Measurements from ENCODE around the gene OR8J3. TPM values are rescaled to one million over a fixed set of nuclear protein-coding genes. Genes with fewer than 3 reads are reported as not detected.

The OR8J3 gene, protein sequence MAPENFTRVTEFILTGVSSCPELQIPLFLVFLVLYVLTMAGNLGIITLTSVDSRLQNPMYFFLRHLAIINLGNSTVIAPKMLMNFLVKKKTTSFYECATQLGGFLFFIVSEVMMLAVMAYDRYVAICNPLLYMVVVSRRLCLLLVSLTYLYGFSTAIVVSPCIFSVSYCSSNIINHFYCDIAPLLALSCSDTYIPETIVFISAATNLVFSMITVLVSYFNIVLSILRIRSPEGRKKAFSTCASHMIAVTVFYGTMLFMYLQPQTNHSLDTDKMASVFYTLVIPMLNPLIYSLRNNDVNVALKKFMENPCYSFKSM
- total RNA-seq = not detected in 2 replicates

GRCh38 chr11:56140151-56140661 is at the start of gene OR8J3:
OR8J3 (minus strand) TSS chr11:56140201; CDS start chr11:56137718, 2,483 bp downstream.

DNA sequence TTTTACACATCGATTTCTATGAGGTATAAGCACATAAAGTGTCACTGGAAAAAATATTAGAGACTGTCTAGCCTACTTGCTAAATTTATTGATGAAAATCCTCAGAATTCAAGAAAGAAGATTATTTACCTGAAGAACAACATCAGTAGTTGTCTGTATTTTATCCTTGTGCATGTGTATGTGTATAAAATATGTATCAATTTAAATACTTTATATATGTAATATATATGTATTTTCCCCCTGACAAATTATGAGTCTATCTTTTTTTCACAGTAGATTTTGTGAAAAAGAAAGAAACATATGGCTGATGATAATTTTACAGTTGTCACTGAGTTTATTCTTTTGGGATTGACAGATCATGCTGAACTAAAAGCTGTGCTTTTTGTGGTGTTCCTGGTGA is 36.3 kb upstream of the OR8J3 start, which contains the start of gene OR5J2:
Gene OR5J2 (plus strand): TSS at position 301 of the 400 bp plus-strand sequence. CDS start 0 bp downstream, at position 301.

GRCh38 chr11:56160217-56160616 is 20.2 kb upstream of the OR8J3 start, which contains the start of gene OR8K5:
OR8K5 (minus strand) TSS chr11:56160317; CDS start chr11:56160317, 0 bp downstream.

DNA sequence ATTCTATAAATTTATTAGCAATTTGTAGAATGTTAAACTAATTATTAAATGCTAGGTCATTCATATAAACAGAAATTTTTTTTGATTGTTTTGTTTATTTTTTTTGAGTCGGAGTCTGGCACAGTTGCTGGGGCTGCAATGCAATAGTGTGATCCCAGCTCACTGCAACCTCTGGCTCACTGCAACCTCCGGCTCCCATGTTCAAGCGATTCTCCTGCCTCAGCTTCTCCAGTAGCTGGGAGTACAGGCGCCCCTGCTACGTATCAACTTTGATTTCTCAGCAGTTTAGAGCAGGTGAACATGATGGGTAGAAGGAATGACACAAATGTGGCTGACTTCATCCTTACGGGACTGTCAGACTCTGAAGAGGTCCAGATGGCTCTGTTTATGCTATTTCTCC is 17.9 kb downstream of the OR8J3 start, which contains the start of gene OR8H3:
Gene OR8H3 (plus strand): TSS at position 301 of the 400 bp plus-strand sequence. CDS start 0 bp downstream, at position 301.

GRCh38 chr11:56103210-56103737 is 36.7 kb downstream of the OR8J3 start, which contains the start of gene OR8H2:
OR8H2 (plus strand) TSS chr11:56103687; CDS start chr11:56105043, 1,356 bp downstream.

GRCh38 chr11:56093008-56093407 is 47.0 kb downstream of the OR8J3 start, which contains the start of gene OR8I2:
OR8I2 (plus strand) TSS chr11:56093308; CDS start chr11:56093308, 0 bp downstream.

Other genes with a start within 250 kb of the OR8J3 start
- not detected in 2 replicates for gene OR5W2, start 225.6 kb downstream of the OR8J3 start, total RNA-seq
- gene OR5I1, start 203.8 kb downstream of the OR8J3 start, total RNA-seq = not detected in 2 replicates
- gene OR10AG1, start 170.3 kb downstream of the OR8J3 start, total RNA-seq = not detected in 2 replicates
- gene OR5F1, start 145.6 kb downstream of the OR8J3 start, total RNA-seq = not detected in 2 replicates
- gene OR5AS1, start 112.5 kb downstream of the OR8J3 start, total RNA-seq = not detected in 2 replicates
- gene OR8I2, start 46.9 kb downstream of the OR8J3 start, total RNA-seq = not detected in 2 replicates
- gene OR8H2, start 36.5 kb downstream of the OR8J3 start, total RNA-seq = not detected in 2 replicates
- gene OR8H3, start 17.8 kb downstream of the OR8J3 start, total RNA-seq = not detected in 2 replicates
- not detected in 2 replicates for gene OR8K5, start 20.1 kb upstream of the OR8J3 start, total RNA-seq
- not detected in 2 replicates for gene OR5J2, start 36.4 kb upstream of the OR8J3 start, total RNA-seq
- gene OR5T2, start 94.1 kb upstream of the OR8J3 start, total RNA-seq = not detected in 2 replicates
- gene OR5T3, start 112.1 kb upstream of the OR8J3 start, total RNA-seq = not detected in 2 replicates
- not detected in 2 replicates for gene OR5T1, start 134.0 kb upstream of the OR8J3 start, total RNA-seq
- gene OR8H1, start 152.1 kb upstream of the OR8J3 start, total RNA-seq = not detected in 2 replicates
- not detected in 2 replicates for gene OR8K3, start 174.9 kb upstream of the OR8J3 start, total RNA-seq
- not detected in 2 replicates for gene OR8K1, start 205.8 kb upstream of the OR8J3 start, total RNA-seq
- not detected in 2 replicates for gene OR8J1, start 214.1 kb upstream of the OR8J3 start, total RNA-seq
- gene OR8U1, start 235.4 kb upstream of the OR8J3 start, total RNA-seq = not detected in 2 replicates

All from cardiac ventricle fibroblast (primary cell).